Tibial artery (tissue), 4 donors: Measurements from ENCODE around the gene PPM1L.

Source experiments
- DNase-seq, 2 donors: peaks; one replicate each; pipeline ENCODE4 v3.0.0-alpha.2; 2019
- H3K27ac ChIP-seq, 2 donors: fragments of 200-600 bp; sonication (generic) in 1 of 2; 1 replicate in 1 of 2; 2 replicates in 1 of 2; pipeline ENCODE4 v1.5.1; 2018 to 2019; ENCODE audit warnings: mild to moderate bottlenecking in 1 of 2
- H3K27me3 ChIP-seq, 2 donors: fragments of 200-600 bp; sonication (generic) in 1 of 2; one replicate each; pipeline versions ENCODE4 v1.5.1 to v1.6.0; 2016 to 2019
- H3K36me3 ChIP-seq, 3 donors: fragments of 200-600 bp; sonication (generic) in 2 of 3; one replicate each; pipeline ENCODE4 v1.5.1; 2016 to 2019; ENCODE audit warnings: mild to moderate bottlenecking in 2 of 3
- H3K4me1 ChIP-seq, 4 donors: fragments of 200-600 bp; sonication (generic) in 2 of 4; 1 replicate in 3 of 4; 2 replicates in 1 of 4; pipeline ENCODE4 v1.5.1; 2016 to 2019
- H3K4me3 ChIP-seq, 2 donors: fragments of 200-600 bp; sonication (generic) in 1 of 2; 1 replicate in 1 of 2; 2 replicates in 1 of 2; pipeline ENCODE4 v1.5.1; 2018 to 2019; ENCODE audit warnings: mild to moderate bottlenecking in 2 of 2
- H3K9me3 ChIP-seq, 3 donors: fragments of 200-600 bp; sonication (generic) in 1 of 3; one replicate each; pipeline ENCODE4 v1.5.1; 2016 to 2019
- intact Hi-C: fragments of 100-400 bp; cut with DNase I; formaldehyde crosslinking; loops from one replicate; pipeline ENCODE4 v1.15.0; 2023; ENCODE audit warnings: low total_unique reads
- TF ChIP-seq, protein P1 (sequence below), 2 experiments: fragments of 200-600 bp in 1 of 2; fragments of 450-650 bp in 1 of 2; IDR thresholded peaks; one replicate each; pipeline ENCODE4 v1.5.1; 2017 to 2019; ENCODE audit warnings: antibody characterized with exemption in 2 of 2, mild to moderate bottlenecking in 1 of 2, moderate library complexity in 1 of 2

The PPM1L gene

DNA sequence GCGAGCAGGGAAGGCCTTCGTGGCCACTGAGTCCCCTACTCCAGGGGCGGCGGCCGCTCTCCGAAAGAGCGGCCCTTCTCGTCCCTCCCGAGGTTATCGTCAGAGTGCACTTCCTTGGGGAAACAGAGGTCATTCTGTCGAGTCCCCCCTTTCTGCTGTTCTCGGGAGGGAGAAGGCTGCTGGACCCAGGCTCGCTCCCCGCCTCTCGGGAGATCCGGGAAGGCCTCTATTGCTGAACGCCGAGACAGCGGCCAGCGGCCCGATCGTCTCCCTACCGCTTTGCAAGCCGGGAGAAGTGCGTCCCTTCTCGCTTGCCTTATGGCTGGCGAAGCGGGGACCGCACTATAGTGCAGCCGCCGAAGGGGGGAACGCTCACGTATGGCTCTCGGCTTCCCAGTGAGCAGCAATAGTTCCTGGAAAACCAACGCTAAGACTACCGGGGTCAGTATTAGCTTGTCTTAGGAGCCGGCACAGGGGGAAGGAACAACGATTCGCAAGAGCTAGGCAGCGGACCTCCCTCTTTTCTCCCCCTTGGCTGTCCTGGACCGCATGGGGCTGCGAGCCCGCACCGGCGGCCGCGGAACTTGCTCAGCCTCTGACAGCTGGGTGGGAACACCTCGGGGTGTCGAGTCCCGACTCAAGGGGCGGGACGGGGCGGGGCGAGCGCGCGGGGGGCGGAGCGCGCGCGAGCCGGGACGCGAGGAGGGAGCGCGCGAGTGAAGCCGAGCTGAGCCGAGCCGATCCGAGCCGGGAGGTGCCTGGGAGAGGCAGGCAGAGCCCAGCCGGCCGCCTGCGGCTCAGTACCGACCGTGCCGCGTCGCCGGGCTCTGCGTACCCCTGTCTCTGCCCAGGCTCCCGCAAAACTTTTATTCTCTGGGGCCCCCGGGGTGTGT, 930 bp upstream of the PPM1L start:
- intact Hi-C loops: loop anchor here (5.0 kb wide), 1 partner anchor 187 kb away; no protein-coding TSS in a partner anchor
- no peaks in the 10 kb centered on the region for H3K36me3 ChIP-seq

GRCh38 chr3:160757233-160758106, 1.4 kb downstream of the PPM1L start:
- peak in 1 of 2 donors; percentile 69 for DNase-seq
- Histone ChIP-seq H3K27me3 (no peaks in the 10 kb centered on the region), H3K9me3 (no peaks in the 10 kb centered on the region), H3K27ac (peak overlapping the region; percentile 95 to 98), H3K36me3 (no peaks in the 10 kb centered on the region), H3K4me1 (peaks cover 0 to 41% (median 17%) of the 10 kb centered on the region in 4 donors), H3K4me3 (peak overlapping the region; percentile 75 to 83)
- intact Hi-C loops: loop anchor here (5.0 kb wide), 1 partner anchor 185 kb away; no protein-coding TSS in a partner anchor
- TF ChIP-seq, protein P1, sequence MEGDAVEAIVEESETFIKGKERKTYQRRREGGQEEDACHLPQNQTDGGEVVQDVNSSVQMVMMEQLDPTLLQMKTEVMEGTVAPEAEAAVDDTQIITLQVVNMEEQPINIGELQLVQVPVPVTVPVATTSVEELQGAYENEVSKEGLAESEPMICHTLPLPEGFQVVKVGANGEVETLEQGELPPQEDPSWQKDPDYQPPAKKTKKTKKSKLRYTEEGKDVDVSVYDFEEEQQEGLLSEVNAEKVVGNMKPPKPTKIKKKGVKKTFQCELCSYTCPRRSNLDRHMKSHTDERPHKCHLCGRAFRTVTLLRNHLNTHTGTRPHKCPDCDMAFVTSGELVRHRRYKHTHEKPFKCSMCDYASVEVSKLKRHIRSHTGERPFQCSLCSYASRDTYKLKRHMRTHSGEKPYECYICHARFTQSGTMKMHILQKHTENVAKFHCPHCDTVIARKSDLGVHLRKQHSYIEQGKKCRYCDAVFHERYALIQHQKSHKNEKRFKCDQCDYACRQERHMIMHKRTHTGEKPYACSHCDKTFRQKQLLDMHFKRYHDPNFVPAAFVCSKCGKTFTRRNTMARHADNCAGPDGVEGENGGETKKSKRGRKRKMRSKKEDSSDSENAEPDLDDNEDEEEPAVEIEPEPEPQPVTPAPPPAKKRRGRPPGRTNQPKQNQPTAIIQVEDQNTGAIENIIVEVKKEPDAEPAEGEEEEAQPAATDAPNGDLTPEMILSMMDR (IDR thresholded peaks at IDR 0.05): no peak

More for the DNA sequence above, 930 bp upstream of the PPM1L start:
- Histone ChIP-seq H3K9me3 (no peaks in the 10 kb centered on the region), H3K4me1 (peaks cover 0 to 41% (median 17%) of the 10 kb centered on the region in 4 donors), H3K27ac (peak overlapping the region; percentile 95 to 98), H3K4me3 (peak overlapping the region; percentile 75 to 83), H3K27me3 (no peaks in the 10 kb centered on the region)
- peak; percentile 92 to 97 for DNase-seq
- TF ChIP-seq, protein P1 (IDR thresholded peaks at IDR 0.05): peak in 1 of 2 experiments; percentile 4

GRCh38 chr3:160758929-160759577, 3.0 kb downstream of the PPM1L start:
- H3K27ac ChIP-seq: no peak overlapping the region
- H3K36me3 ChIP-seq: no peaks in the 10 kb centered on the region
- H3K27me3 ChIP-seq: no peaks in the 10 kb centered on the region
- H3K4me1 ChIP-seq: peaks cover 0 to 32% (median 10%) of the 10 kb centered on the region in 4 donors
- DNase-seq: no peak
- no peaks in the 10 kb centered on the region for H3K9me3 ChIP-seq
- TF ChIP-seq, protein P1 (IDR thresholded peaks at IDR 0.05): peak; percentile 17 to 25
- intact Hi-C loops: loop anchor here (5.0 kb wide), 1 partner anchor 183 kb away; no protein-coding TSS in a partner anchor
- H3K4me3 ChIP-seq: no peak overlapping the region

DNA sequence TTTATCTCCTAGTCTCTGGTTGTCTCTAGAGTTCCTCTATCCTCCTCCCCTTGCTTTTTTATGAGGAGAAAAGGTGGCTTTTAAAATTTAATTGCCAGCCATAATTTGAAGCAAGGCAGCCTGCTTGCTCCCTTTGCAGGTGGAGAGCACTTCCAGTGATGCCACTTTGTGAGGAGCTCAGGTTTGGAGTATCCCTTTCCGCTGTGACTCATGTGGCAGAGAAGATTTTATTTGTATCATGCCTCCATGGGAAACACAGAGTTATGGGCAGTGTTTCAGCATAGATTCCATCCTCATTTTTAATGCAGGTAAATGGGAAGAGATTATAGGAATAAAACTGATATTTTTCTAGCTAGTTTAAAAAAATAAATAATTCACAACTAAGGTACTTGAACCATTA, 7.0 kb downstream of the PPM1L start:
- Histone ChIP-seq H3K4me3 (no peak overlapping the region), H3K9me3 (no peaks in the 10 kb centered on the region), H3K4me1 (peaks cover 0 to 15% (median 1%) of the 10 kb centered on the region in 4 donors), H3K27ac (no peak overlapping the region), H3K36me3 (no peaks in the 10 kb centered on the region), H3K27me3 (no peaks in the 10 kb centered on the region)
- no peak for DNase-seq
- intact Hi-C loops: no loop called here
- TF ChIP-seq, protein P1 (IDR thresholded peaks at IDR 0.05): no peak

DNA sequence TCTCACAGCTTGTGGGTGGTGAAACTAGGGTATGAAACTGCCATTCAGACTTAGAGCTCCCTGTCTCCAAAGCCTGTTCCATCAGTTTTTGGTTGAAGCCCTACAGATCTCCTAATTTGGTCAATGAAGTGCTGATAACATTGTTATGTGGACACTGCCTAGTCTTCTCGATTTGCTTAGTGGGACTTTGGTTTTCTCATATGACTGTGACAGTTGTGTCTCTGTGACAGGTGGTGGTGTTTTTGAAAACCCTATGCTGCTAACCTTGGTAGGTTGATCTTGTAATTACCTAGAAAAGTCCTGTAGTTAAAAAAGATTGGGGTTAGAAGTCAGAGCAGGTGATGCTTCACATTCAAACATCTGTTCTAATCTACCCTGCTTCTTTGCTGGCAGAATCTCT, 9.2 kb downstream of the PPM1L start:
- intact Hi-C loops: no loop called here

More for the DNA sequence above, 9.2 kb downstream of the PPM1L start:
- TF ChIP-seq, protein P1 (IDR thresholded peaks at IDR 0.05): no peak
- H3K36me3 ChIP-seq: no peaks in the 10 kb centered on the region
- no peak overlapping the region for H3K4me3 ChIP-seq
- no peaks in the 10 kb centered on the region for H3K9me3 ChIP-seq
- no peaks in the 10 kb centered on the region for H3K4me1 ChIP-seq
- no peak overlapping the region for H3K27ac ChIP-seq
- DNase-seq: no peak
- no peaks in the 10 kb centered on the region for H3K27me3 ChIP-seq
